Measurements from ENCODE around the gene CHSY1.

- no peak for TF ChIP-seq CTCF (IDR thresholded peaks at IDR 0.05)
- no peak for TF ChIP-seq EZH2 (IDR thresholded peaks at IDR 0.05; ENCODE audit: borderline replicate concordance, insufficient read depth, low read depth, low read length, poor library complexity, severe bottlenecking)
Measured at GRCh38 chr15:101176625-101177024, 75.2 kb downstream of the CHSY1 start.
